Upper lobe of right lung (tissue), 1 donor: ENCODE measurements around the gene ZNF101. TPM values are rescaled to one million over a fixed set of nuclear protein-coding genes. Genes with fewer than 3 reads are reported as not detected.
"Not testable (repeated sequence)": the region's sequence is repeated elsewhere in the genome, so short reads cannot be mapped to it uniquely, and the experiment has no call there.

Source experiments
- ATAC-seq: fragments of 200-7000 bp; cut with Tn5 transposase; one replicate; pipeline ENCODE4 v1.9.1; 2020; ENCODE audit warnings: mild to moderate bottlenecking, moderate library complexity
- DNase-seq: peaks from one replicate; pipeline ENCODE4 v3.0.0-alpha.2; 2020
- H3K27ac ChIP-seq: fragments of 200-600 bp; one replicate; pipeline ENCODE4 v1.8.0; 2022
- H3K27me3 ChIP-seq: fragments of 200-600 bp; one replicate; pipeline ENCODE4 v1.8.0; 2022; ENCODE audit warnings: mild to moderate bottlenecking
- H3K36me3 ChIP-seq: fragments of 200-600 bp; one replicate; pipeline ENCODE4 v1.8.0; 2022
- H3K4me1 ChIP-seq: fragments of 200-600 bp; one replicate; pipeline ENCODE4 v1.8.0; 2022
- H3K4me3 ChIP-seq: fragments of 200-600 bp; one replicate; pipeline ENCODE4 v1.8.0; 2022; ENCODE audit warnings: mild to moderate bottlenecking
- H3K9me3 ChIP-seq: fragments of 200-600 bp; one replicate; pipeline ENCODE4 v1.8.0; 2022
- CTCF ChIP-seq: fragments of 200-600 bp; IDR thresholded peaks from one replicate; pipeline ENCODE4 v1.8.0; 2022; ENCODE audit warnings: antibody characterized with exemption
- intact Hi-C: fragments of 100-400 bp; cut with DNase I; formaldehyde crosslinking; loops from one replicate; pipeline ENCODE4 v1.11.0; 2022
- total RNA-seq: library from RNA; stranded (reverse); fragmentation: NEBNext Ultra II Directional; extraction: Animal tissue kit (Norgen Biotek cat#: 25700); gene quantifications from one replicate; pipeline ENCODE4 v1.2.1, GENCODE V29; 2021
- donor health status: DM: no; HTN: yes; CAD: no; lungs with severe emphysema.

ZNF101 gene
- total RNA-seq, 1 donor from 2014 or later, result 11.1 TPM

- no peak for TF ChIP-seq CTCF
- peaks cover 22% of the 10 kb centered on the region for H3K4me1 ChIP-seq
- H3K36me3 ChIP-seq, result peaks cover 38% of the 10 kb centered on the region
- H3K4me3 ChIP-seq, result no peak overlapping the region
- ATAC-seq (no peak), DNase-seq (no peak)
- H3K9me3 ChIP-seq, result no peaks in the 10 kb centered on the region
- intact Hi-C loops, result no loop called here
- H3K27me3 ChIP-seq, result no peaks in the 10 kb centered on the region
- H3K27ac ChIP-seq, result no peak overlapping the region
Measured at GRCh38 chr19:19661141-19661674, 7.4 kb upstream of the ZNF101 start.

- no peak for TF ChIP-seq CTCF
- Histone ChIP-seq H3K27me3 (no peaks in the 10 kb centered on the region), H3K36me3 (peaks cover 33% of the 10 kb centered on the region), H3K4me3 (peak overlapping the region; percentile 8), H3K4me1 (peaks cover 22% of the 10 kb centered on the region), H3K9me3 (no peaks in the 10 kb centered on the region), H3K27ac (no peak overlapping the region)
- peak; percentile 6 for ATAC-seq
- intact Hi-C loops, result no loop called here
- DNase-seq, result no peak
Measured at GRCh38 chr19:19661675-19662251, 6.9 kb upstream of the ZNF101 start.

GRCh38 chr19:19662344-19662743, 6.3 kb upstream of the ZNF101 start:
- Histone ChIP-seq H3K27ac (peak overlapping the region; percentile 89), H3K9me3 (no peaks in the 10 kb centered on the region), H3K4me1 (peaks cover 22% of the 10 kb centered on the region), H3K36me3 (peaks cover 27% of the 10 kb centered on the region), H3K27me3 (no peaks in the 10 kb centered on the region), H3K4me3 (peak overlapping the region; percentile 97)
- no peak for TF ChIP-seq CTCF
- intact Hi-C loops, result no loop called here
- ATAC-seq, result no peak
- no peak for DNase-seq

GRCh38 chr19:19662871-19663255, 5.8 kb upstream of the ZNF101 start:
- Histone ChIP-seq H3K36me3 (peaks cover 22% of the 10 kb centered on the region), H3K4me1 (peaks cover 22% of the 10 kb centered on the region), H3K27me3 (no peaks in the 10 kb centered on the region), H3K4me3 (peak overlapping the region; percentile 97), H3K9me3 (no peaks in the 10 kb centered on the region), H3K27ac (peak overlapping the region; percentile 89)
- no peak for TF ChIP-seq CTCF
- ATAC-seq (no peak), DNase-seq (no peak)
- intact Hi-C loops, result no loop called here

- intact Hi-C loops, result no loop called here
- peak within 1 kb of the TSS; percentile 89 for H3K27ac ChIP-seq
- DNase-seq, result peak; percentile 99
- peaks cover 16% of the 10 kb centered on the region for H3K36me3 ChIP-seq
- H3K9me3 ChIP-seq, result no peaks in the 10 kb centered on the region
- H3K4me3 ChIP-seq, result peak within 1 kb of the TSS; percentile 97
- H3K27me3 ChIP-seq, result no peaks in the 10 kb centered on the region
- peak; percentile 17 for TF ChIP-seq CTCF
- ATAC-seq, result peak; percentile 95
- H3K4me1 ChIP-seq, result peaks cover 22% of the 10 kb centered on the region
Measured at GRCh38 chr19:19663256-19664120, 5.2 kb upstream of the ZNF101 start, which contains the start of gene ATP13A1. Gene ATP13A1, minus strand, starts transcription at chr19:19663676. Its CDS starts 10 bp downstream, at chr19:19663666.

GRCh38 chr19:19665420-19665948, 3.2 kb upstream of the ZNF101 start:
- H3K36me3 ChIP-seq, DNase-seq, intact Hi-C loops, H3K27me3 ChIP-seq, H3K27ac ChIP-seq, H3K4me3 ChIP-seq, ATAC-seq, H3K9me3 ChIP-seq: not testable (repeated sequence)
- H3K4me1 ChIP-seq, result peaks cover 33% of the 10 kb centered on the region
